ENCODE measurements around the gene TWIST2.

The TWIST2 gene

GRCh38 chr2:238873381-238873801 lies 25.5 kb downstream of the TWIST2 start:
- DNase-seq, result no peak

- DNase-seq, result no peak
Observed at GRCh38 chr2:238873841-238874240, 26.0 kb downstream of the TWIST2 start.

- no peak for DNase-seq
Observed at GRCh38 chr2:238874330-238875050, 26.6 kb downstream of the TWIST2 start.

DNA sequence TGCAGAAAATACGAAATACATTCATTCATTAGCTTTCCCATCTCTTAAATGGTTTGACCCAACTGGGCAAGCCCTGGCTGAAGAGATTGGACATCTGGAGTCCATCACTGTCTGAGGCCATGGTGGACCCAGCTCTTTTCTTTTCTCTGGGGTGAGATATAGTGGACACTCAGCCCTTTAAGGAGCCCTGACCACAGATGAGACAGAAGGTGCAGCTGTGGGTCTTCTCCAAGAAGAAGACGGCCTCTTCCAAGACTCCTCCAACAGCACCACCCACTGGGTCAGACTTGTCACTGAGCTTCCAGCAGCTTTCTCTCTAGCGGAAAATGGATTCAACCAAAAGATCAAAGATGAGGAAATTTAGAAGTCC lies 27.2 kb downstream of the TWIST2 start:
- no peak for DNase-seq

- DNase-seq, result no peak
Observed at GRCh38 chr2:238875471-238876231, 27.8 kb downstream of the TWIST2 start.

- DNase-seq, result no peak
Observed at GRCh38 chr2:238876232-238876630, 28.3 kb downstream of the TWIST2 start.

DNA sequence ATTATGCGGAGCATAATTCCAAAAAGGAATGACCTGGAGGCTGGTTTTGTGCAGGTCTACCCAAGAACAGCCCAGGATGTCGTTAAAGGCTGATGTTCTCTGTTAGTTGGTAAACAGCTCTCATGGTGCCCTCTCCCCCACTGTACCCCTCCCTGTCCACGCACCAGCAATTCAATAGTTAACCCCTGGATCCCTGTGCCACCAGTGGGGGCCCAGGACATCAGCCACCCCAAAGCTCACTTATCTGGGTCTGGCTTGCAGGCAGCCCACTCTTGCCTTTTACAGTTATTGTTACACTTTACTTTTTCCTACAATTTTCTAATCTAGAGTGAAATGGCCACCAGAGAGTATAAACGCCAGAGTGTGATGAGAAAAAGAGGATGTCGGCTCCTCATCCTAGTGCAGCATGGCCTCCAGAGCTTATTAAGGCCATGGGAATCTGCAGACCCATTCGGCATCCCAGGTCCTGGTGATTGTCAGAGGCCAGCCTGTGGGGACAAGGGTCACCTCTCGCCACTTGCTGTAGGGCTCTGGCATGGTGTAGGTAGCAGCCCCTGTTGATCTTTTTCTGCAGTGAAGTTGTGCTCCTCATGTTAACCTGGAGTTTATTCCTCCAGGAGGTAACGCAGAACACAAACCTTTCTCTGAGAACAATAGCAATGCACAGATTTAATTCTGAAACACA lies 30.3 kb downstream of the TWIST2 start:
- DNase-seq, result no peak

GRCh38 chr2:238879043-238879442 lies 31.2 kb downstream of the TWIST2 start:
- no peak for DNase-seq

DNA sequence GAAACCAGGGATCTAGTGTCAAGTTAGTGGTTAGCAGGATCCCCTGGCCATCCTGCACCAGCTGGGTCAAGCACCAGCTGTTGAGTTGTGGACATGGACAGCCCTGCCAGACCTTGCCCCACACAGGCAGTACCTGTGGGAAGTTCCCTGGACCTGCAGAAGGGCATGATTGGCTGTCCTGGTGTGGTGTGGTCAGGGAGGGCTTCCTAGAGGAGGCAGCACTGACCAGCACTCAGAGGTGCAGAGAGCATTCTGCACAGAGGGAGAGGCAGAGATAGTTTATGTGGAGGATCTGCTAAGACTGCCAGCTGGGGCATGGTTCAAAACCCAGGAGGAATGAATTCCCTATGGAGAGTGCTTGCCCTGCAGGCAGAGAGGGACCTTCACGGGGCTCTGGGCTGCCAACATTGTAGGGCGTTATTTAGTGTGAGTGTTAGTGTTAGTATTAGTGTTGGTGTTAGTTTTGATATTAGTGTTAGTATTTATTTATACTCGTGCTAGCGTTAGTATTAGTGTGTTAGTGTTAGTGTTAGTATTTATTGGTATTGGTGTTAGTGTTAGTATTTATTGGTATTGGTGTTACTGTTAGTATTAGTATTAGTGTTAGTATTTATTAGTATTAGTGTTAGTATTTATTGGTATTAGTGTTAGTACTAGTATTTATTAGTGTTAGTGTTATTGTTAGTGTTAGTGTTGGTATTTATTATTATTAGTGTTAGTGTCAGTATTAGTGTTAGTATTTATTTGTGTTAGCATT lies 31.9 kb downstream of the TWIST2 start:
- DNase-seq, result no peak

GRCh38 chr2:238881353-238882081 lies 33.6 kb downstream of the TWIST2 start:
- DNase-seq, result no peak

GRCh38 chr2:238882082-238882755 lies 34.3 kb downstream of the TWIST2 start:
- no peak for DNase-seq

DNA sequence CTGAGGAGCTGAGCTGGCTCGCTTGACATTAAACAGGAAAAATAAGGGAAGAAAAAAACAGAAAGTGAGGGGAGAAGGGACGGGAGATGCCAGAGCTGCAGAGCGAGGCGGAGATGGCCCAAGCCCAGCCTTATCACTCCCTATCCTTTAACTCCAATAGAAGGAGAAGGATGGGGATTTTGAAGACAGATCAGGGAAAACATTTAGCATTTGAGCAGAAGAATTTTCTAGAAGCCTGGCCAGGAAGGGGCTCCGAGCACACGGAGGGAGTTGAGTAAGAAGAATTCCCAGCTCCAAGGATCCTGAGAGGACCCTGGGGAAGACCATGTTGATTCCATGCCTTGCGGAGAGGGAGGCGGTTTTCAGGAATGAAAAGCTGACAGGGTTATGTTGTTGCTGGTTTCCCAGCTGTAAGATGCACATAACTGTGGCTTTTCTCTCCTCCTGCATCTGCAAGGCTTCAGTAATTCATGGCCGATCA lies 35.6 kb downstream of the TWIST2 start:
- DNase-seq, result no peak

GRCh38 chr2:238884122-238884811 lies 36.4 kb downstream of the TWIST2 start:
- DNase-seq, result no peak

DNA sequence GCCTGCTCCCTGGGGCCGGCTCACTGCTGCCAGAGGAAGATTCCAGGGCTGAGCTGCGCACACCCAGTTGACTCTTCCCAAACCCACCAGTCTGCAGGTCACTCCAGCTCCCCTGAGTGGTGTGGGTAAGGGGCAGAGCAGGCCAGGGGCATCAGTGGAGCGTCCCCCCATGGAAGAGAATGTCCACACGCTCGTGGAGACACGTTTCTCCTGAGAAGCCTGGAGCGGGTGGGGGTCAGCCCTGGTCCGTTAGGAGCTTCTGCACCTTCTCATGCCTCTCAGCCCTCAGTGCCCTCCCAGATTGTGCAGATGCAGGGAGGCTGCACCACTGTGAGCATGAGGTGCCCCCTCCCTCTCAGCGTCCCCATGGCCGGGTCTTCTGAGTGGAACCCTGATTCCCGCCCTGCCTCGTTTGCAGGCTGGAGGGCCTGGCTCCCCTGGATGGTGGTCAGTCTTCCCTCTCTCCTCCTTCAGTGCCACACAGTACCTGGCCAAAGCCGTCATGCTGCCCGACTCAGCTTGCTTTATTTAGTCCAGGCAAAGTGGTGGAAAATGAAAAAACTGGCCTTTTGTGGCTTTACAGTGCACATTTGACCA lies 37.0 kb downstream of the TWIST2 start:
- no peak for DNase-seq

- DNase-seq, result no peak
Observed at GRCh38 chr2:238886453-238887094, 38.7 kb downstream of the TWIST2 start.

DNA sequence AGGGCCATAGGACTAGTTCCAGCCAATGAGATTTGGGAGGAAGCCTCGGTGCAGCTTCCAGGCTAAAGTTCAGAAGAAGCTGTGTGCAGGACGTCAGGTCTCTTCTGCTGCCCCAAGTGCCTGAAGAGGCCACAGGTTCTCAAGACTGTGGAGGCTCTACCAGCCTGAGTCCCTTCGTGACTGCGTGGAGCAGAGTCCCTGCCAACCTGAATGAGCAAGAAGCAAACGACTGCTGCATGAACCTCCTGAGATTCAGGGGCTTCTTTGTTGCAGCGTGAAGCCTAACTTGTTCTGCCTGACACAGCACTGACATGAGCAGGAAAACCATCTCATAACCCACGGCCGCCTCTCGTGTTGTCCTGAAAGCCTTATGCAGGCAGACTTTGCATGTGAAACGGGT lies 39.7 kb downstream of the TWIST2 start:
- no peak for DNase-seq

GRCh38 chr2:238888781-238889180 lies 40.9 kb downstream of the TWIST2 start:
- DNase-seq, result no peak

GRCh38 chr2:238890131-238890530 lies 42.2 kb downstream of the TWIST2 start:
- DNase-seq, result no peak

GRCh38 chr2:238890618-238891456 lies 43.0 kb downstream of the TWIST2 start:
- no peak for DNase-seq

All from activated CD4-positive, alpha-beta T cell treated with anti-CD3 and anti-CD28 coated beads for 4 hours (primary cell).